Right lobe of liver (tissue), 4 donors: ENCODE results near the gene OSBPL3.

ENCODE experiments used
- CTCF ChIP-seq, 4 donors: fragments of 200-600 bp in 3 of 4; fragments of 450-650 bp in 1 of 4; IDR thresholded peaks; one replicate each; pipeline versions ENCODE4 v1.5.1 to v1.8.0; 2016 to 2022; ENCODE audit warnings: antibody characterized with exemption in 4 of 4, mild to moderate bottlenecking in 2 of 4
- POLR2A ChIP-seq: fragments of 450-650 bp; IDR thresholded peaks from one replicate; pipeline ENCODE4 v1.6.1; 2017; ENCODE audit warnings: antibody characterized with exemption, mild to moderate bottlenecking
- donor health status: DM: no; HTN: no; CAD: no.
- donor health status: DM: no; HTN: no; CAD: no.
- donor health status: DM: no; HTN: yes; CAD: no.

GRCh38 chr7:24826662-24827020 is 153.3 kb downstream of the OSBPL3 start:
- no peak for TF ChIP-seq CTCF (IDR thresholded peaks at IDR 0.05)
- TF ChIP-seq POLR2A, result no peak
